GM18502 (cell line): ENCODE results near the gene GSG1L.
"Not testable (repeated sequence)": the region's sequence is repeated elsewhere in the genome, so short reads cannot be mapped to it uniquely, and the experiment has no call there.

ENCODE experiments used
- ATAC-seq: cut with Tn5 transposase; IDR thresholded peaks from one replicate; pipeline ENCODE4 v1.9.1; 2021; ENCODE audit warnings: mild to moderate bottlenecking; ENCODE audit not compliant: unreplicated experiment, poor library complexity

Gene GSG1L

GRCh38 chr16:27921134-27921533, 142.4 kb downstream of the GSG1L start:
- ATAC-seq: no peak

- ATAC-seq: no peak
These were observed 143.1 kb downstream of the GSG1L start for GRCh38 chr16:27920391-27920891.

- ATAC-seq: no peak
These were observed 144.8 kb downstream of the GSG1L start for GRCh38 chr16:27918755-27919154.

- no peak for ATAC-seq
These were observed 145.6 kb downstream of the GSG1L start for GRCh38 chr16:27917949-27918348.

DNA sequence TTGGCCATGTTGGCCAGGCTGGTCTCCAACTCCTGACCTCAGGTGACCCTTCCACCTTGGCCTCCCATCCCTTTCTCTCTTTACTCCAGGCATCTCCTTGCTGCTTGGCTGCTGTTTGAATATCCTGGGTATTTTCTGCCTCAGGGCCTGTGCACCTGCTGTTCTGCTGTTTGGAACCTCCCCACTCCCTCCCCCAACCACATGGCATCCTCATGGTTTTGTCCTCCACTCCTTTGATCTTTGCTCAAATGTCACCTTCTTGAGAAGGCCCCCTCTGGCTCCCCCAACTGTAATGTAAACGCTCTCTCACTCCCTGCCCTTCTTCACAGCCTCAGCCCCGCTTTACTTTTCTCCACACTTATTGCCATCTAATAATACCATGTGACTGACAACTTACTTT, 152.0 kb downstream of the GSG1L start:
- ATAC-seq: no peak

GRCh38 chr16:27907457-27907972, 156.0 kb downstream of the GSG1L start:
- ATAC-seq: no peak

DNA sequence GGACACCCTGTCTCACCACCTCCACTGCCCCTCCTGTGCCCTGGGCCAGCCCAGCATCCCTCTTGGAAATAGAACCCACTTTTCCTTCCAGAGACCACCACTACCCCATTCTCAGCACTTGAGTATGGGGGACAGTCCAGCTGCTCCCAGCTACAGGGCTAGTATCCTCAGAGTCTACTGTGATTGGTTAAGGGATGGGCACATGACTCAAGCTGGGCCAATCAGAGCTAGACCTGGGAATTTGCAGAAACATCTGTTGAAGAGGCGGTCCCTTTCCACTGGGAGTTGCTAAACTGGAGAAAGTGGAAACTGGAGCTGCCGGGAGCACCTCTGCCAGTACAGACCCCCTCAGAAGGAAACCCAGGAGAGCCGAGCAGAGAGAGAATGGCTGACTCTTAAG, 156.6 kb downstream of the GSG1L start:
- no peak for ATAC-seq

DNA sequence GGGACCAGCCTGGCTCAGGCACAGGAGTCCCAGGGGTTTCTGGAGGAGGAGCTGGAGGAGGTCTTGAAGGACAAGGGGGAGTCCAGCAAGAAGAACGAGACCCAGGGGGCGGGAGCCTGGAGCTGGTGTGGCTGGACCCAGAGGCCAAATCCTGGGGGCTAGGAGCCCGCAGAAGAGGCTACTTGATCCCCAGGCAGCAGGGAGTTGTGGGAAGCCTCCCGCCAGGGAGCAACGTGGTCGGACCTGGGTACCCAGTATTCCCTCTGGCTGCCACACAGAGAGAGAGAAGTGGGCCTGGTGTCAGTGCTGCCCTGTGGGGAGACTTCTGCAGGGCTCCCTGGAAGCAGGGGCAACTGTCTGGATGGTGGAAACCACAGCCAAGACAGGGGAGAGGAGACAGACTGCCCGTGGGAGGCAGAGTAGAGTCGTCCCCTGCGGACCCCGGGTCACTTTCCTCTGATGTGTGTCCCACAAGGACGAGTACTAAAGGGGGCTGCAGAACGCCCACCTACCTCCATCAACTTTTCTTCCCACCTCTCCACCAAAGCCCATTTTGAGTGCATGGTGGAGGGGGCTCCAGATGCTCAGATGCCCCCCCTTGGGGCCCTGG, 160.4 kb downstream of the GSG1L start:
- no peak for ATAC-seq

DNA sequence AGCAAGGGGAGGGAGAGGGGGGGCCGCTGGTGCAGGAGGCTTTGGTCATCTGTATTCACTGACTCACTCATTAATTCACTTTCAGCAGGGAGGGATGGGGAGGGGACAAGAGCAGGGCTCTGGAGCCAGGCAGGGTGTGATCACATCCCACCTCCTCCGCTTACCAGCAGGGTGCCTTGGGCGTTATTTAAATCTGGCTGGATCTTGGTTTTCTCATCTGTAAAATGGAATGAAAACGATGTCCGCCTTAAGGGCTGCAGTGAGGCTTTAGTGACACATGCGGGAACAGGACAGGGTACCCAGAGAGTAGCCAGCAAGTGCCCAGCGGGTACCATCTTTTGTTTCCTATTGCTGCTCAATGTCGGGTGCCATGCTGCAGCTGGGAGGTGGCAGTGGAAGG, 161.0 kb downstream of the GSG1L start:
- no peak for ATAC-seq

DNA sequence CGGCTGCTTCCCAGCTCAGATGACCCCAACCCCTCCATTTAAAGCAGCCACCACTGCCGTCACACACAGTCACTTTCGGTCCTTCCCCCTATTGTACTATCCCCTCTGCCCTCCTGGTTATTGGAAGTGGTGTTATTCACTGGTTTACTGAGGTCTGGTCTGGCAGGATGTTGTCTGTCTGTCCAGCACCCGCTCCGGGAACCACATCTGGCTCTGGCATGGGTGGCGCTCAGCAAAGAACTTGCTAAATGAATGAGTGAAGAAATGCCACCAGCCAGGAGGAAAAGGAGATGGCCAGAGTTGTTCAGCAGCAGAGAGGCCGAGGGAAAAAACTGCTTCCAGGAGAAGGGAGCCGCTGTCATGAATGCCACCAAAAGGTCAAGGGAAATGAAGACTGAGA, 161.6 kb downstream of the GSG1L start:
- no peak for ATAC-seq

- no peak for ATAC-seq
These were observed 163.8 kb downstream of the GSG1L start for GRCh38 chr16:27899736-27900135.

GRCh38 chr16:27894386-27894785, 169.1 kb downstream of the GSG1L start:
- ATAC-seq: no peak

DNA sequence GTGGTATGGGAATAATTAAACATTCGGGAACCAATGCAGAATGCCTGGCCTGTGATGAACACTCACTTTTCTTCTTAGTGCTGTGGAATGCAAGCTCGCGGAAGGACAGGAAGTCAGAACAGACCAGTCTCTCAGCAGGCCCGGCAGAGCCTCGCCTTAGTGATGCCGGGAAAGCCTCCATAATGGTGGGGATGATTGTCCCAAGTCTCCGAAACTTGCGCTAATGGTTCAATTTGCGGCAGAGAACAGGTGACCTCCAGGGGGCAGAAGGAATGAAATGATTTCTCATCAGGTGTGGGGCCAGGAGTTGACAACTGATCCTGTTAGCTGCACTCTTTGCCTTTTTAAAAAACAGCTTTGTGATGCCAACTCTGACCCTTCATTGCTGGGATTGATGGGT, 170.6 kb downstream of the GSG1L start:
- no peak for ATAC-seq

GRCh38 chr16:27890866-27891265, 172.6 kb downstream of the GSG1L start:
- ATAC-seq: no peak

DNA sequence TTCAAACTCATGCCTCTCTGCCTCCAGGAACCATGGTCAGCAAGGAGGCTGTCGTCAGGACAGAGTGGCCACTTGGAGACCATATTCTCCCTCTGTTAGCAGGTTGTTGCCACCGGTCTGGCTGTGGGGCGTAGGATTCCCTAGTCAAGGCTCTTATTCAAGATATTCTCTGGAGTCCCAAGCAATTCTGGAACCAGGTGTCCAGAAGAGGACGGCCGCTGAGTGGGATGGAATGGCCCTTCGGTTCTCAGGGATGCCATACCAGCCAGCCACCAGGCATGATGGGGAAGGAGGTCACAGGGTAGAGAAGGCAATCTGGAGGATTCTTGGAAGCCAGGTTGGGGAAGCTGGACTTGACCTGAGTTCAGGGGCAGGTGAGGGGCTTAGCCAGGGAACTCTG, 173.5 kb downstream of the GSG1L start:
- no peak for ATAC-seq

DNA sequence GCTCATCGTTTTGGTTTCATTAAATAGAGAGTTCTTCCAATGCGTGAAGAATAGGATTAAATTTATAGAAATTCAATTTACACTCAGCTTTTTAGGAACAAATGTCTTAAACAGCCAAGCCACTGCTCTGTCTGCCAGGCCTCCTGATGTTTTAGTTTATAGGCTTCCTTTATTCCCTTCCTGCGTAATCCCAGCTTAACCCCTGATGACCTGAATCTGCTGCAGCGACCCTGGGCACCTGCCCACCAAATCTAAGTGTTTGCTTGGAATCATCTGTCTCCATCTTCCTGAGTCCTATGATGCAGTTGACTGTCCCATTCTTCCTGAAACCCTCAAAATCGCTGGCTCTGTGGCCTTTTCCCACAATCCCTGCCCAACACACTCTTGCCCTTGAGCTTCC, 179.9 kb downstream of the GSG1L start:
- ATAC-seq: no peak

DNA sequence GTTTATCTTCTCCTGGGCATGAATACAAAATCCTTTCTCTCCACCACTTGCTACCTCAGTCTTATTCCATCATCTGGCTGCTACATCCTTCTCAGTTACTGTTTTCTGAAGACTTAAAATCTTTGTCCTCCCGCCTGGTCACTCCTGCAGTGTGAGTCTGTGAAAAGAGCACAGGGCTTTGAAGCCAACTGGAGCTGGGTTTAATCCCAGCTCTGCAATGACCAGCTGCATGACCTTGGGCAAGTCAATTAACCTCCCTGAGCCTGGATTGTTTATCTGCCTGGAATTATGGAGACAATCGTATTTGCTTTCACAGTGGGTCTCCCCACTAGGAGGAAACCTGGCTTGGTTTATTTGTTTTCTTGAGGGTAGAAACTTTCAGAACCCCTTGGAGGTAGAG, 183.2 kb downstream of the GSG1L start:
- ATAC-seq: no peak

GRCh38 chr16:27879601-27880247, 183.8 kb downstream of the GSG1L start:
- no peak for ATAC-seq

- ATAC-seq: not testable (repeated sequence)
These were observed 190.9 kb downstream of the GSG1L start for GRCh38 chr16:27872627-27873026.

- ATAC-seq: no peak
These were observed 193.3 kb downstream of the GSG1L start for GRCh38 chr16:27870116-27870798.

DNA sequence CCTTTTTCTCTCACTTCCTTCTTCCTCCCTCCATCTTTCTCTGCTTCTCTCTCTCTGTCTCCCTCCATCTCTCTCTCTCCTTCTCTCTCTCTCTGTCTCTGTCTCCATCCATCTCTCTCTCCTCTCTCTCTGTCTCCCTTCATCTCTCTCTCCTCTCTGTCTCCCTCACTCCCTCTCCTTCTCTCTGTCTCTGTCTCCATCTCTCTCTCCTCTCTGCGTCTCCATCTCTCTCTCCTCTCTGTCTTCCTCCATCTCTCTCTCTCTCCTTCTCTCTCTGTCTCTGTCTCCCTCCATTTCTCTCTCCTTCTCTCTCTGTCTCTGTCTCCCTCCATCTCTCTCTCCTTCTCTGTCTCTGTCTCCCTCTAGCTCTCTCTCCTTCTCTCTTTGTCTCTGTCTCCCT, 194.1 kb downstream of the GSG1L start:
- ATAC-seq: no peak
